ENCODE data around the gene THAP6. TPM values are rescaled to one million over a fixed set of nuclear protein-coding genes. Genes with fewer than 3 reads are reported as not detected.

THAP6 gene
- total and polyA plus RNA-seq, 2 donors (not counting 1 experiment from before 2014, with no cell fraction given), result 11.7 to 18.8 TPM

DNA sequence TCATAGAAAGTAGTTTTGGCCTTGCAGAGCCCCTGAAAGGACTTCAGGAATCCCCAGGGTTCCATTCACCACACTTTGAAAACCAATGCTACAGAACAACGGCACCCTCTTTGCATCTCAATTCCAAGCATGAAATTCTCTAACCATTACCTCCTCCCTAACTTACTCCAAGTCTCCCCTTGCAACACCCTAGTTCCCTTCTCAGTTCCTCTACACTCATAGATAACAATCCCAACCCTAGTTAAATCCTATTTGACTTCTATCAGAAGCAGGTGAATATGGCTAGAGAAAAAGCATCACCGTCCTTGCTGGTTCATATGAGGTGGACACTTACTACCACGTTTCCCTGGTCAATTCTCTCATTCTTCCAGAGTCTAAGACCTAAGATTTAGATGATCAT, 2.4 kb upstream of the THAP6 start:
- Histone ChIP-seq H3K9ac (ENCODE audit: insufficient read depth, low read length) (no peak overlapping the region), H3K4me3 (replicated peaks in 1 of 4; ENCODE audit: control extremely low read depth in 1 of 4, insufficient read depth in 1 of 4, low read depth in 3 of 4, low read length in 4 of 4) (peak overlapping the region; percentile 8 to 97 (median 67)), H3K4me1 (ENCODE audit: control insufficient read depth, extremely low read depth, insufficient read depth, low read length) (peaks cover 3% of the 10 kb centered on the region), H3K4me2 (ENCODE audit: extremely low read depth, insufficient read depth, low read length) (peak overlapping the region; percentile 76), H4K20me1 (ENCODE audit: control insufficient read depth, extremely low read depth, insufficient read depth, low read length) (no peaks in the 10 kb centered on the region), H3K9me3 (ENCODE audit: control insufficient read depth, insufficient read depth, low read depth, low read length) (no peaks in the 10 kb centered on the region), H3K36me3 (ENCODE audit: control insufficient read depth, insufficient read depth, low read length) (peaks cover 2% of the 10 kb centered on the region), H3K79me2 (ENCODE audit: control insufficient read depth, insufficient read depth, low read length) (peaks cover 52% of the 10 kb centered on the region), H2AFZ (ENCODE audit: low read length) (no peak overlapping the region), H3K27me3 (ENCODE audit: control insufficient read depth, insufficient read depth, low read length) (no peaks in the 10 kb centered on the region), H3K27ac (ENCODE audit: insufficient read depth, low read length) (no peak overlapping the region)
- DNase-seq (ENCODE audit: low read depth in 2 of 2), result no peak
- no peak for TF ChIP-seq EZH2 (IDR thresholded peaks at IDR 0.05; ENCODE audit: low read length, missing control alignments)
- TF ChIP-seq, protein P1, sequence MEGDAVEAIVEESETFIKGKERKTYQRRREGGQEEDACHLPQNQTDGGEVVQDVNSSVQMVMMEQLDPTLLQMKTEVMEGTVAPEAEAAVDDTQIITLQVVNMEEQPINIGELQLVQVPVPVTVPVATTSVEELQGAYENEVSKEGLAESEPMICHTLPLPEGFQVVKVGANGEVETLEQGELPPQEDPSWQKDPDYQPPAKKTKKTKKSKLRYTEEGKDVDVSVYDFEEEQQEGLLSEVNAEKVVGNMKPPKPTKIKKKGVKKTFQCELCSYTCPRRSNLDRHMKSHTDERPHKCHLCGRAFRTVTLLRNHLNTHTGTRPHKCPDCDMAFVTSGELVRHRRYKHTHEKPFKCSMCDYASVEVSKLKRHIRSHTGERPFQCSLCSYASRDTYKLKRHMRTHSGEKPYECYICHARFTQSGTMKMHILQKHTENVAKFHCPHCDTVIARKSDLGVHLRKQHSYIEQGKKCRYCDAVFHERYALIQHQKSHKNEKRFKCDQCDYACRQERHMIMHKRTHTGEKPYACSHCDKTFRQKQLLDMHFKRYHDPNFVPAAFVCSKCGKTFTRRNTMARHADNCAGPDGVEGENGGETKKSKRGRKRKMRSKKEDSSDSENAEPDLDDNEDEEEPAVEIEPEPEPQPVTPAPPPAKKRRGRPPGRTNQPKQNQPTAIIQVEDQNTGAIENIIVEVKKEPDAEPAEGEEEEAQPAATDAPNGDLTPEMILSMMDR (conservative IDR thresholded peaks at IDR 0.05 in 1 of 2, IDR thresholded peaks at IDR 0.05 in 1 of 2; ENCODE audit: low read depth in 1 of 2, low read length in 2 of 2), result no peak

DNA sequence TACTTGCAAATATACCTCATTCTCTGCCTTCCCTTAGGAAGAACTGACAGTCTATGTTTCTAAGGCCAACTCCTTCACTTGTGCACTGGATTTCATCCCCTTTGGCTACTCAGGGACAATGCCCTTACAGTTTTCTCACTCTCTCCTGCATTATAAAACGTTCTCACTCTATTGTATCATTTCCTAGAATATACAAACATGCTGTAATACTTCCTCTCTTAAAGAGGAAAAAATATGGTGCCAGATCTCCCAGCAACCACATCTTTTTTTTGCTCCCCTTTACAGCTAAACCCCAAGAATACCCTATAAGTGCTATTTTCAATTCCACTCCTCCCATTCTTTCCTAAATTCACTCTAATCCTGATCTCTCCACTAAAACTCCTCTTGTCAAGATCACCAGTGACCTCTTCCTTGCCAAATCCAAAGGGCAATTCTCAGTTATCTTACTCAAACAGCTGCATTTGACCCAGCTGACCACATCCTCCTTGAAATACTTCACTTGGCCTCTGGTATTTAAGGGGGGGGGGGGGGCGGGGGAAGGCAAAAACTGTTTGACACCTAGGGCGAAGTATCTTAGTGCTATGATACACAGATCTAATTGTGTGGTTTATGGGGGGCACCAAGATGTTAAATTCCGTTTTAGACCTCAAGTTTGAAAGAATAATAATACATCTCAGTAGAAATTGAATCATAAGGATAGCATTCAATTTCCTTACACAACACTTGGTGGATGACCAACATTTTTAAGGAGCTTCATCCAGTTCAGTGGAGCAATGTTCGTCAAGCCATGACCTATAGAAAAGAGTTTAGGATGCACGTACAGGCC, 1.7 kb upstream of the THAP6 start:
- Histone ChIP-seq H3K27me3 (ENCODE audit: control insufficient read depth, insufficient read depth, low read length) (no peaks in the 10 kb centered on the region), H3K79me2 (ENCODE audit: control insufficient read depth, insufficient read depth, low read length) (peaks cover 52% of the 10 kb centered on the region), H3K4me1 (ENCODE audit: control insufficient read depth, extremely low read depth, insufficient read depth, low read length) (peaks cover 3% of the 10 kb centered on the region), H3K36me3 (ENCODE audit: control insufficient read depth, insufficient read depth, low read length) (peaks cover 3% of the 10 kb centered on the region), H3K27ac (ENCODE audit: insufficient read depth, low read length) (peak overlapping the region; percentile 97), H3K9ac (ENCODE audit: insufficient read depth, low read length) (no peak overlapping the region), H4K20me1 (ENCODE audit: control insufficient read depth, extremely low read depth, insufficient read depth, low read length) (no peaks in the 10 kb centered on the region), H3K4me2 (ENCODE audit: extremely low read depth, insufficient read depth, low read length) (peak overlapping the region; percentile 76), H3K9me3 (ENCODE audit: control insufficient read depth, insufficient read depth, low read depth, low read length) (no peaks in the 10 kb centered on the region), H2AFZ (ENCODE audit: low read length) (no peak overlapping the region), H3K4me3 (replicated peaks in 1 of 4; ENCODE audit: control extremely low read depth in 1 of 4, insufficient read depth in 1 of 4, low read depth in 3 of 4, low read length in 4 of 4) (peak overlapping the region; percentile 83 to 97 (median 86))
- no peak for TF ChIP-seq EZH2 (IDR thresholded peaks at IDR 0.05; ENCODE audit: low read length, missing control alignments)
- TF ChIP-seq, protein P1 (conservative IDR thresholded peaks at IDR 0.05 in 1 of 2, IDR thresholded peaks at IDR 0.05 in 1 of 2; ENCODE audit: low read depth in 1 of 2, low read length in 2 of 2), result no peak
- peak; percentile 41 to 83 for DNase-seq (ENCODE audit: low read depth in 2 of 2)

DNA sequence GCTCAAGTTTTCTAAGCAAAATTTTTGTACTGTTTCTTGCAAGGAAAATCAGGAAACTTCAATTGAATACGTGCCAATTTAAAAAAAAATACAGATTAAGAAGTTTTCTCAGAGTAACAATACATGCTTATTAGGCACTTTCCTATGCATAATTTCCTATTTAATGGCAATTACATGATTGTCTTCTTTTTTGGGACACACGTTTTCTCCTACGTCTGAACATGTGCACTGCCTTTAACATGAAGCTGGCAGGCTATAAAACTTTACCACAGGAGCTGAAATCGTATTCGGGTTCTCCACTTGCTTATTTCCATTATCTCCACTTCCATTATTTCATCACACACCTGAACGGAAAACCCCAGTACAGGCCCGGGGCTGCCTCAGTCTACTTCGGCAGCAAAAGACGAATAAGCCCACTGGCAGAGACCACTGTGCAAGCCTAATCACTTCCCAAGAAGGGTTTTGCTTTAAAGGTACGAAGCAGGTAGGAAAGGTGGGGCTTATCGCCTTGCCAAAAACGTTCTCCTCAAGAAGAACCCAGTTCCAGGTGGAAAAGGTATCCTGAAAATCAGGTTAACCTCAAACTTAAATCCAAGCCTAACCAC, 645 bp upstream of the THAP6 start:
- Histone ChIP-seq H2AFZ (ENCODE audit: low read length) (peak overlapping the region; percentile 88), H3K4me3 (replicated peaks in 1 of 4; ENCODE audit: control extremely low read depth in 1 of 4, insufficient read depth in 1 of 4, low read depth in 3 of 4, low read length in 4 of 4) (peak overlapping the region; percentile 83 to 97 (median 86)), H3K79me2 (ENCODE audit: control insufficient read depth, insufficient read depth, low read length) (peaks cover 50% of the 10 kb centered on the region), H3K9me3 (ENCODE audit: control insufficient read depth, insufficient read depth, low read depth, low read length) (no peaks in the 10 kb centered on the region), H4K20me1 (ENCODE audit: control insufficient read depth, extremely low read depth, insufficient read depth, low read length) (no peaks in the 10 kb centered on the region), H3K27ac (ENCODE audit: insufficient read depth, low read length) (peak overlapping the region; percentile 97), H3K27me3 (ENCODE audit: control insufficient read depth, insufficient read depth, low read length) (no peaks in the 10 kb centered on the region), H3K4me1 (ENCODE audit: control insufficient read depth, extremely low read depth, insufficient read depth, low read length) (peaks cover 3% of the 10 kb centered on the region), H3K9ac (ENCODE audit: insufficient read depth, low read length) (peak overlapping the region; percentile 96), H3K4me2 (ENCODE audit: extremely low read depth, insufficient read depth, low read length) (peak overlapping the region; percentile 76), H3K36me3 (ENCODE audit: control insufficient read depth, insufficient read depth, low read length) (peaks cover 4% of the 10 kb centered on the region)
- no peak for TF ChIP-seq EZH2 (IDR thresholded peaks at IDR 0.05; ENCODE audit: low read length, missing control alignments)
- TF ChIP-seq, protein P1 (conservative IDR thresholded peaks at IDR 0.05 in 1 of 2, IDR thresholded peaks at IDR 0.05 in 1 of 2; ENCODE audit: low read depth in 1 of 2, low read length in 2 of 2), result no peak
- peak; percentile 5 to 15 for DNase-seq (ENCODE audit: low read depth in 2 of 2)
